ENCODE measurements around the gene GATAD2B.

The GATAD2B gene

GRCh38 chr1:153799016-153799415 lies 123.8 kb downstream of the GATAD2B start:
- Mint-ChIP-seq H3K36me3 (ENCODE audit: low read depth) (peaks cover 16% of the 10 kb centered on the region), H3K27me3 (no peaks in the 10 kb centered on the region), H3K4me1 (ENCODE audit: low read depth) (peaks cover 13% of the 10 kb centered on the region), H3K27ac (no peak overlapping the region), H3K9me3 (no peaks in the 10 kb centered on the region), H3K4me3 (no peak overlapping the region)
- no peak for DNase-seq

DNA sequence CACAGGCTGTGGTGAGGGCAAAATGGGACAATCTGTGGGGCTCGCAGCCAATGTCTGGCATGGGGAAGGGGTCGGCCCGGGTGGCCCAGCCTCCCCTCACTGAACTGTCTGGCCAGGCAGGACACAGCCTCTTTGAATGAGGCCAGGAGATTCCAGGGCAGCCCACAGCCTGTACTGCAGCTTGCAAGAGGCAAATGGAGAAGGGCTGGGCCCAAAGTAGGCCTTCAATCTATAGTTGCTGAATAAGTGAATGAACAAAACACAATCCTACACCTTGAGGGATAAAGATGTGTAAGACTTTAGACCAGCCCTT lies 124.3 kb downstream of the GATAD2B start:
- H3K36me3 Mint-ChIP-seq (ENCODE audit: low read depth), result peaks cover 11% of the 10 kb centered on the region
- DNase-seq, result no peak
- no peaks in the 10 kb centered on the region for H3K9me3 Mint-ChIP-seq
- H3K4me3 Mint-ChIP-seq, result no peak overlapping the region
- peak overlapping the region; percentile 37 for H3K27ac Mint-ChIP-seq
- peaks cover 8% of the 10 kb centered on the region for H3K4me1 Mint-ChIP-seq (ENCODE audit: low read depth)
- H3K27me3 Mint-ChIP-seq, result no peaks in the 10 kb centered on the region

- Mint-ChIP-seq H3K4me1 (ENCODE audit: low read depth) (peaks cover 7% of the 10 kb centered on the region), H3K4me3 (no peak overlapping the region), H3K36me3 (ENCODE audit: low read depth) (peaks cover 2% of the 10 kb centered on the region), H3K27ac (no peak overlapping the region), H3K27me3 (no peaks in the 10 kb centered on the region), H3K9me3 (no peaks in the 10 kb centered on the region)
- DNase-seq, result peak; percentile 83
These were observed 125.7 kb downstream of the GATAD2B start for GRCh38 chr1:153796786-153797659.

DNA sequence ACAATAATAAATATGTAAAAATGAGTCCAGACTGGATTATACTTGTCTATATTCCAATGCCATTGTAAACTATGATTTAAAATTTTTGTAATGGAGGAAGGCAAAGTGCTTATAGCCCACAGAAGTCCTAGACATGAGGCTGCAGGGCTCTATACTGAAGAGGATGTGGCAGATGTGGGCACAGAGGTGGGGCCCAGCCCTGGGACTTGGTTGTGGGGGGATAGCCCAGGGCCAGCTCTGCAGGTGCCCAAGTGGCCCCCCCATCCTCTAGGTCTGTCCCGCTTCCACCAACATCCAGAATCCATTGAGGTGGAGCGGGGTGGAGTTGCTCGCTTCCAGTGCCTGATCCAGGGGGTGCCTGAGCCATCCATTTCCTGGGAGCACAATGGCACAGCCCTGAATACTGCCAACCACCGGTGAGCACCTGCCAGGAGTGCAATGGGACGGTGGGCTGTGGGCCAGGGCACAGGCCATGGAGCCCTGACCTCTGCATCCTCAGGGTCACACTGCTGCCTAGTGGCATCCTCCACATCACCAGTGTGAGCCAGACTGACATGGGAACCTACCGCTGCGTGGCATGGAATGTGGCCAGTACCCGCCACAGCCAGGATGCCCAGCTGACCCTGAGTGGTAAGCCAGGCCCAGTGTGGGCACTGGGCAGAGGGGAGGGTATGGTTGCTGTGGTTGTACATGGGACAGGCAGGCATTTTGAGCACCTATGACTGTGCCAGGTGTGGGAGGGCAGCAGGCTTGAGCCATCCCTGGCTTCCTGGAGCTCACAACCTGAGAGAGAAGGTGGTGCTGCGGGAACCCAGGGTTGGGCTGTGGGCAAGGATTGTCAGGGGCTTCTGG lies 126.6 kb downstream of the GATAD2B start:
- Mint-ChIP-seq H3K4me3 (no peak overlapping the region), H3K36me3 (ENCODE audit: low read depth) (no peaks in the 10 kb centered on the region), H3K27ac (no peak overlapping the region), H3K9me3 (no peaks in the 10 kb centered on the region), H3K27me3 (no peaks in the 10 kb centered on the region), H3K4me1 (ENCODE audit: low read depth) (peaks cover 15% of the 10 kb centered on the region)
- DNase-seq, result no peak

DNA sequence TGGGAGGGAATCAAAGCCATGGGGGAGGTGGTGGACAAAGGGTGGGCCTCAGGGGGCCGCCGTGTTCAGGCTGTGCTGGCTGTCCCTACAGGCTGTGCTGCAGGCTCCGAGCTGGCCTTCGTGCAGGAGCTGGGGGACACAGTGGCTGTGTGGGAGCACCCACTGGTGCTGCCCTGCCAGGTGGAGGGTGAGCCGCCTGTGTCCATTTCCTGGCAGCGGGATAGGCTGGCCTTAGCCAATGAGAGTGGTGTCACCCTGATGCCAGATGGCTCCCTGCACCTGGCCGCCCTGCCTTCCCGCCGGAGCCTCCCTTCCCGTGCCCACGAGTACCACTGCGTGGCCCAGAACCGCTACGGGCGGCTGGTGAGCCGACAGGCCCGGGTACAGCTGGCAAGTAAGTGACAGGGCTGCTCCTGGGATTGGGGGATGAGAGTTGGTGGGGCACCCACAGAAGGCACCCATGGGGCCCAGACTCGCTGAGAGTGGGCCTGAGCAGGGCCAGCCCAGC lies 127.4 kb downstream of the GATAD2B start:
- H3K27ac Mint-ChIP-seq, result no peak overlapping the region
- H3K4me1 Mint-ChIP-seq (ENCODE audit: low read depth), result peaks cover 23% of the 10 kb centered on the region
- H3K27me3 Mint-ChIP-seq, result no peaks in the 10 kb centered on the region
- H3K9me3 Mint-ChIP-seq, result no peaks in the 10 kb centered on the region
- no peak overlapping the region for H3K4me3 Mint-ChIP-seq
- no peak for DNase-seq
- H3K36me3 Mint-ChIP-seq (ENCODE audit: low read depth), result no peaks in the 10 kb centered on the region

- H3K4me1 Mint-ChIP-seq (ENCODE audit: low read depth), result peaks cover 29% of the 10 kb centered on the region
- no peak overlapping the region for H3K27ac Mint-ChIP-seq
- DNase-seq, result no peak
- H3K36me3 Mint-ChIP-seq (ENCODE audit: low read depth), result no peaks in the 10 kb centered on the region
- H3K27me3 Mint-ChIP-seq, result peaks cover 3% of the 10 kb centered on the region
- no peak overlapping the region for H3K4me3 Mint-ChIP-seq
- no peaks in the 10 kb centered on the region for H3K9me3 Mint-ChIP-seq
These were observed 128.0 kb downstream of the GATAD2B start for GRCh38 chr1:153794624-153795329.

GRCh38 chr1:153793973-153794615 lies 128.7 kb downstream of the GATAD2B start:
- peaks cover 6% of the 10 kb centered on the region for H3K27me3 Mint-ChIP-seq
- H3K9me3 Mint-ChIP-seq, result no peaks in the 10 kb centered on the region
- no peak for DNase-seq
- peaks cover 33% of the 10 kb centered on the region for H3K4me1 Mint-ChIP-seq (ENCODE audit: low read depth)
- H3K36me3 Mint-ChIP-seq (ENCODE audit: low read depth), result no peaks in the 10 kb centered on the region
- no peak overlapping the region for H3K4me3 Mint-ChIP-seq
- H3K27ac Mint-ChIP-seq, result no peak overlapping the region

DNA sequence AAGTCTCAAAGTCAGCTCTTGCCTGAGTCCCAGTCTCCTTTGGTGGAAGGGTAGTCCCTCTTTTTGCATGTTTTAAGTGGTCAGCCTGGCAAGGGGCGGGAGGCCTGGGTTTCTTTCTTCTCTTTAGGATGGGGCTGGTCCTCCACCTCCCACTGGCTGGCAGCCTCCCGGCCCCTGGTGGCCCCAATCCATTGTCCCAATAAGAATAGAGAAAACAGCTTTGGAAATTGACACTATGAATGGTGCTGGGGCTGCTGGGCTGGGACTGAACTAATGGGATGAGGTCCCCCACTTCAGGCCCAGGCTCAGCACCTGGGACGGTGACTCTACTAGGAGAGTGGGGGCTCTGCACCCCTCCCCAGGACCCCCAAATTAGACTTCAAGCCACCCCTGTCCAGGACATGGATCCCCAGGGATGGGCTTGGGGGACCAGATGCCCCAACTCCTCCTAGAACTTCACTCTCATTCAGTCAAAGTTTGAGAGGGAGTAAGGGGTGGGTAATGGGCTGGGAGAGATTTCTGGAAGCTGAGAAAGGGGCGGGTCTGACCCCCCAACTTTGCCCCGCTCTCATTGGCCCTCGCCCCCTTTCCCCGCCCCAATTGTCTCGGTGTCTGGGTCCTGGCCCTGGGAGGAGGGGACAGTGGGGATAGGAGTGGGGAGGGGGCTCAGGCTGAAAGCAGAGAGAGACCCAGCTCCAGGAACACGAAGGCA lies 129.4 kb downstream of the GATAD2B start:
- Mint-ChIP-seq H3K27me3 (peaks cover 9% of the 10 kb centered on the region), H3K36me3 (ENCODE audit: low read depth) (no peaks in the 10 kb centered on the region), H3K4me1 (ENCODE audit: low read depth) (peaks cover 36% of the 10 kb centered on the region), H3K9me3 (no peaks in the 10 kb centered on the region), H3K4me3 (no peak overlapping the region), H3K27ac (no peak overlapping the region)
- DNase-seq, result no peak

DNA sequence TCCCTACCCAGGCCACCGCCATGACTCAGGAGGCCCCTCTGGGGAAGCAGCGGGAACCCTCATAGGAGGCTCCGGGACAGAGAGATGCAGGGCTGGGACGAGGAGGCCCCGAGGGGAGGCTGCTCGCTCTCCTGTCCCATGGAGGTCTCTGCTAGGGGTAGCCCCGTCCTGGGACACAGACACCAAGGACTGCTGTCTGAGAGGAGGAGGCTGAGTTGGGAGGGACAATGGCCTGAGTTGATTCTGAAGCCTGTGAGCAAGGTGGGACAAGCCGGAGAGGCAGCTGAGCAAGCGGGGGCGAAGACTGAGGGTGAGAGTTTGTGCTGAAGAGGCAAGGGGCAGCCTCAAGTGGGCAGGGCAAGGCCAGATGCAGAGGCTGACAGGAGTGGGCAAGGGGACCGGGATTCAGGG lies 130.1 kb downstream of the GATAD2B start:
- no peaks in the 10 kb centered on the region for H3K9me3 Mint-ChIP-seq
- H3K36me3 Mint-ChIP-seq (ENCODE audit: low read depth), result no peaks in the 10 kb centered on the region
- no peak overlapping the region for H3K4me3 Mint-ChIP-seq
- H3K4me1 Mint-ChIP-seq (ENCODE audit: low read depth), result peaks cover 34% of the 10 kb centered on the region
- no peak for DNase-seq
- no peak overlapping the region for H3K27ac Mint-ChIP-seq
- peaks cover 12% of the 10 kb centered on the region for H3K27me3 Mint-ChIP-seq

DNA sequence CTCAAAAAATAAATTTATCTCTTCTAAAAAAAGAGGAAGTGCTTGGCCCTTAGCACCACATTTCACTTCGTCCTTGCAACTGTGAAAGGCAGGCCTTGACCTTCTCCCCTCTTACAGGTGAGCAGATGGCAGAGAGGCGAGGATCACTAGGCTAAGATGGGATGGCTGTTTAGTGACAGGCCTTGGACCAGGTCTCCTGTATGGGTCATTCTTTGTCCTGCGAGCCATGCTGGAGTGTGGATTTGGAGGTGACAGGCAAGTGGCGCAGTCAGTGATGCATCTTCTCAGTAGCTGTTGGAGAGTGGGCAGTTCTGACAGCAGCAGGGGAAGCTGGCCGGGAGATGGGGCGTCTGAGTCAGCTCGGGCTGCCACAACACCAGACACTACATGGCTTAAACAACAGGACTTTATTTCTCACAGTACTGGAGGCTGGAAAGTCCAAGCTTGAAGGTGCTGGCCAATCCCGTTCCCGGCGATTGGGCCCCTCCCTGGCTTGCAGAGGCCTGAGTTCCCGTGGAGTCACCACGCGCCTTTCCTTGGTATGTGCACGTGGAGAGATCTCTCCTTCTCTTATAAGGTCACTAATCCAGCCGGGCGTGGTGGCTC lies 131.0 kb downstream of the GATAD2B start:
- H3K9me3 Mint-ChIP-seq, result no peaks in the 10 kb centered on the region
- no peak overlapping the region for H3K4me3 Mint-ChIP-seq
- peaks cover 12% of the 10 kb centered on the region for H3K27me3 Mint-ChIP-seq
- H3K36me3 Mint-ChIP-seq (ENCODE audit: low read depth), result no peaks in the 10 kb centered on the region
- DNase-seq, result no peak
- H3K27ac Mint-ChIP-seq, result peak overlapping the region; percentile 66
- peaks cover 29% of the 10 kb centered on the region for H3K4me1 Mint-ChIP-seq (ENCODE audit: low read depth)

- Mint-ChIP-seq H3K36me3 (ENCODE audit: low read depth) (no peaks in the 10 kb centered on the region), H3K4me1 (ENCODE audit: low read depth) (peaks cover 29% of the 10 kb centered on the region), H3K9me3 (no peaks in the 10 kb centered on the region), H3K27ac (peak overlapping the region; percentile 66), H3K27me3 (peaks cover 12% of the 10 kb centered on the region), H3K4me3 (peak overlapping the region; percentile 11)
- DNase-seq, result no peak
These were observed 131.7 kb downstream of the GATAD2B start for GRCh38 chr1:153790966-153791647.

DNA sequence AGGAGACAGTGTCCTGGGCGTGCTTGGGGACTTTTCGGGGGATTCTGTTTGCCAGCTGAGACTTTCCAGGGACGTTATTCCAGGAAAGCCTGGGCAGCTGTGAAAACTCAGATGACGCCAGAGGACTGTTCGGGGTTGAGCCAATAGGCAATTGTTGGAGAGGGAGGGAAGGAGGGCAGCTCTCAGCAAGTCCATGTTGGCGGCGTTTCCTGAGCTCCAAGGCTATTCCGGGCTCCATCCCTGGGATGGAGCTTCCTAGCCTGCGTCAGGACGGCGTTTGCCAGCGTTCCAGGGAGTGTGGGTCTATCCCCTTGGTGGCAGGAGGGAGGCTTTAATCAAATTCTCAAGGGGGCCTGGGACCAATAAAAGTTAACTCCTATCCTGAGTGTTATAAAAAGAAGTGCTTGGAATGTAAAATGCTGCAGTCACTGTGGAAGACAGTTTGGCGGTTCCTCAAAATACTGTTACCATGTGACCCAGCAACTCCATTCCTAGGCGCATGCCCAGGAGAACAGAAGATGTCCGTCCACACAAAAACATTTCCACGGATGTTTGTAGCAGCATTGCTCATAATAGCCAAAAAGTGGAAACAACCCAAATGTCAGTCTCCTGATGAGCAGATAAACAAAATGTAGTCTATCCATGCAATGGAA lies 132.3 kb downstream of the GATAD2B start:
- H3K27me3 Mint-ChIP-seq, result peaks cover 12% of the 10 kb centered on the region
- no peaks in the 10 kb centered on the region for H3K36me3 Mint-ChIP-seq (ENCODE audit: low read depth)
- no peak for DNase-seq
- peak overlapping the region; percentile 11 for H3K4me3 Mint-ChIP-seq
- H3K4me1 Mint-ChIP-seq (ENCODE audit: low read depth), result peaks cover 29% of the 10 kb centered on the region
- no peaks in the 10 kb centered on the region for H3K9me3 Mint-ChIP-seq
- H3K27ac Mint-ChIP-seq, result peak overlapping the region; percentile 66
